Dermis microvascular lymphatic vessel endothelial cell (primary cell): ENCODE results near the gene CASZ1. TPM values are rescaled to one million over a fixed set of nuclear protein-coding genes. Genes with fewer than 3 reads are reported as not detected.

Source experiments
- DNase-seq, 2 donors: peaks; one replicate each; pipeline versions ENCODE4 v3.0.0 to v3.0.0-alpha.2; 2010; ENCODE audit warnings: low read depth in 2 of 2
- total RNA-seq: library from RNA; depleted of rRNA; stranded (reverse); fragments of >200 nt; gene quantifications from 2 replicates; pipeline ENCODE4 v1.2.1, GENCODE V29; 2014

CASZ1 gene
- total RNA-seq, 1 donor from 2014 or later, result 1.4 TPM

GRCh38 chr1:10653370-10654125, 142.9 kb downstream of the CASZ1 start:
- DNase-seq, result no peak

- DNase-seq, result no peak
Observed at GRCh38 chr1:10652626-10653025, 143.8 kb downstream of the CASZ1 start.

- no peak for DNase-seq
Observed at GRCh38 chr1:10651793-10652192, 144.7 kb downstream of the CASZ1 start.

DNA sequence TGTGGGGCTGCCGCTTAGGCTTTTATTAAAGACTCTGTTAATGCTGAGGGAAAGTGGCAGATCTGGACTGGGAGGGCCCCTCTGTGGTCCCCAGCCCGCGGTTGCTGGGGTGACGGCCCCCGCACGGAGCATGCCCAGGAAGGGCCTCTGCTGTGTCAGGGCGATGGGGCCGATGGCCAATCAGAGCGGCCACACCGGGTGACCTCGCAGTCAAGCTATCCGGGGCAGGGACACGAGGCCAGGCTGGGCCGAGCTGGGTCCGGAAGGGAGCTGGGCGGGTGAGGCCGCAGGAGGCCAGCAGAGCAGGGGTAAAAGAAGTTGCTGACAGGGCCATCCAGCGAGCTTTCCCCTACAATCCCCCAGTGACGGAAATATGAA, 145.1 kb downstream of the CASZ1 start:
- peak in 1 of 2 donors; percentile 17 for DNase-seq

DNA sequence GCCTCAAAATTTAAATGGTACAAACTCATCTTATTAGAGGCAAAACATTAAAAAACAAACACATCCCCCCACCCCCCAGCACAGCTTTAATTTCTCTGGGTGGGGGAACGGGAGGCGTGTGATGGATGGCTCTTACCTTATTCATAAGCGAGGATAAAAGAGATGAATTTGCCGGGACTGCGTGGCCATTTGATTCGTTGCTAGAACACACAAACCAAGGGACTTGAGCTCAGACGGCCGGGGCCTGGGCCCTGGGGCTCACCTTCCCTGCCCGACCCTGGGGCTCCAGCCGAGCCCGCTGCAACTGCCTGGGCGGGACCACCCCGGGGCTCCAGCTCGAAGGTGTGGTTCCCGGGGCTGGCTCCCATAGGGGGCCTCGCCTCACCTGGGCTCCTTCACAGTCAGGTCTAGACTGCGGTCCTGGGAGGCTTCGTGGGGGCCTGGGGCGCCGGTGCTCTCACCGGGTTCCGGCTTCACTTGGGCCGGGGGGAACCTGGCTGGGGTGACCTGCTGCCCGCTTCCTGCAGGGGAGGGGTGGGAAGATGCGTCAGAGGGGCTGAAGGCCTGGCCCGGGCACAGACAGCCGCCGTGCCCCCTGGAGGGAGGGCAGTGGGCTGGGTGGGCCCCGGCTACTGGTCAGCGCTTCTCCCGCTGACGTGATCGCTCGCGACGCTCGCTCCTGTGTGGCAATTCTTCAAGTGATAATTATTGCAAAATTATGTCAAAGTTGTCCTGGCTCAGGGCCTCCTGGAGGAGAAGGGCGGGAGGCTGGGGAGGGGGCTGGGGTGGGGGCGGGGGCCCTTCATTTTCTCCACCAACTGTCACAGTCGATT, 145.7 kb downstream of the CASZ1 start:
- no peak for DNase-seq

DNA sequence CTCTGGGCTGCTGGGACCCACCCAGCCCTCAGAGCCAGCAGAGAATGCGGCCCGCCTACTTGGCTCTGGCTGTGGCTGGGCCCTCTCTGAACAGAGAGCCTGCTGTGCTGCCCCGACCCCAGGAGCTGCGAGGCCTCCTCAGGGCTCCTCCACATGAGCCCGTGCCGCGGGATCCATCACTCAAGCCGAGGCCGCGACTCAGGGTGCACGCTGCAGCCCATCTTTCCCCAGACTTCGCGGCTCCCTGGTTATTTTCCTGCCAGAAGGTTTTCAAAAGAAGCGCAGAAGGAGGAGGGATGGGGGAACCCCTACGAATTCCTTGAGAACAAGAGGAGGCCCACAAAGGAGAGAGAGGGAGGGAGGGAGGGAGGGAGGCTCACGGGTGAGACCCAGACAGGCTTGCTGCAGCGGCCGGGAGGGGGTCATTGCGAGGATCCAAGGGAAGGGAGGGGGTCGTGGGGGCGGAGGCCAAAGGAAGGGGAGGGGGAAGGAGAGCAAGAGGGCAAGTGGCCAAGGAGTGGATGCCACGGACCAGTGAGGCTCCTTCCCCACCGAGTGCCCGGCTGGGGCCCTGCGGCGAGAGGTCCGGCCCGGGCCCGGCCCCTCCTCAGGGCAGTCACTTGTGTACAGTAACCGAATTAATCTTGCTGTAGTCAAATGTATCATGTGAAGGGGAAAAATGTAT, 146.8 kb downstream of the CASZ1 start:
- DNase-seq, result no peak

DNA sequence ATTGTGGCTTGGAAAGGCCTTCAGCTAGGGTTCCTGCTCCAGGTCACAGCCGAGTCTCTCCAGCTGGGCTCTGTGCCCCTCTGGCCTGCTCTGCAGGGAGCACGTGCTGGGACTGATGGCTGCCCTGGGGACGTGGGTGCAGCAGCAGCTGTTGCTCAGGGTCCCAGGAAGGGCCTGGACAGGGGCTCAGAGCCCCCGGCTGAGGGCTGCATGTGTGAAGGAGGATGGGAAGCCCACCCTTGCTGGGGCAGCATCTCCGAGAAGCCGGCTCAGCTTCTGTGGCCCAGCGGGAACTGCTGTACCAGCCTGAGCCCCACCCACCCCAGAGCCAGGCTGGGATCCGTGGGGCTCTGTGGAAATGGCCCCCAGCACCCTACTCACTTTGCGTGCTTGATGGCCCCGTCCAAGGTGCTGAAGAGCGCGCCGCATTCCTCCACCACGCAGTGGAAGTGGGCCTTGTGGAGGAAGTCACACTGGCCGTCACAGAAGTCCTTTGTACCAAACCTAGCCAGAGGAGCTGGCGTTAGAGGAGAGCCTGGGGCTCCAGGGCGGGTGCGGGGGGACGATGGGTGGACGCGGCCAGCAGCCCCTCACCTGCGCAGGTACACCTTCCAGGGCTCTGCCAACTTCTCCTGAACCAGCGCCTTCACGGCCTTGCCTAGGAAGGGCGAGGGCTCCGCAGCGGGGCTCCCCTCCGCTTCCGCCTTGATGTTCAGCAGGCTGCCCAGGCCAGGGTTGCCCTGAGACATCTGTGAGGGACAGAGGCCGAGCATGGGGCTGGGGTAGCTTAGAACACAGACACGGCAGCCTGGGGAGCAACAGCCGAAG, 147.5 kb downstream of the CASZ1 start:
- no peak for DNase-seq

DNA sequence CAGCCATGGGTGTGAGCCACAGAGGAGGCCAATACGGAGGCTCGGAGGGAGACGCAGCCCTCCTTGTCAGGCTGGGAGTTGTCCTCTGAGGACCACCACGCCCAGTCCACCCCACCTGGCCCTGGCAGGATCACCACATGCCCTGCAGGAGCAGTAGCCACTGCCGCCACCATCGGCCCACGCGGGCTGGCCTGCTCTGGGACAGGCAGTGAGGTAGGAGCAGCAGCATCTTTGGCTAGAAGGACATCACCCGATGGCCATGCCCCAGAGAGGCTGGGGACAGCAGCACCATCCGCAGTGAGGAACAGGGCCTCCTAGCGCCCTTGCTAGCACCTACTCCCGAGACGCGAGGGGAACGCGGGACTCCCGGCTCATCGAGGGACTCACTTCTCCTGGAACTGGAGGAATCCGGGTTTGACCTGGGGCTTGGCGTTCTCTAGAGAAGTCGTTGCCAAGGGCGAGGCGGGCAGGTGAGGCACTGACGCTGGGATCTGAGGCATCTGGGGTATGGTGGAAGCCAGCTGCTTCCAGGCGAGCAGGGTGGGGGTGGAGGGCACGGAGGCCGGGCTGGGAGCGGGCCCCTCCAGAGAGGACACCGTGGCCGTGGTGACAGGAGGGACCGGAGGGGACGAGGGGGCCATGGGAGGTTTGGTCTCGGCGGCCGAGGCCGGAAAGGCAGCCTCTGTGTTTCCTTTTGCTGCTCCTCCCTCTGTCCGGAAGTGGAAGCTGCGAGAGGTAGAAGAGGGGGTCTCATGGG, 148.9 kb downstream of the CASZ1 start:
- no peak for DNase-seq

DNA sequence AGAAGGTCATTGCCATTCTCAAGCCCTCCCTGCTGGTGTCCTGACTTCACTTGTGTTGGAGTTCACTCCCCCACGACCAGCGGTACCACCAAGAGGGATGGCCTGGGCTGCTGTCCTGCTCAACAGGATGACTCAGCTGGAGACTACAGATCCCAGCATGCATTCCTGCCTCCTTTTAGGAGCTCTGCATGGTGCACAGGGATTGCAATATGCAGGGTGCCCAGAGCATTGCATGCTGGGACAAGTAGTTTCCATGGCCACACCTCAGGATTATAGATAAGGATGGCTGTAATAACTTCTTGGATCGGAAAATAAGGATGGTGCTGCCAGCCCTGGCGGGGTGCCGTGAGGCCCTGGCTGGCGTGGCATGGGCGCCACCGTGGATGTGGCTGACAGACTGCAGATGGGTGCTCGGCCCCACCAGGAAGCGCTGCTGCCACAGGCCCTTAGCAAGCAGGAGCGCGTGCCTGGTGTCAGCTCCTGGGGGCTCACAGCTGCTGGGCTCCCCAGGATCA, 150.0 kb downstream of the CASZ1 start:
- DNase-seq, result peak in 1 of 2 donors; percentile 17

DNA sequence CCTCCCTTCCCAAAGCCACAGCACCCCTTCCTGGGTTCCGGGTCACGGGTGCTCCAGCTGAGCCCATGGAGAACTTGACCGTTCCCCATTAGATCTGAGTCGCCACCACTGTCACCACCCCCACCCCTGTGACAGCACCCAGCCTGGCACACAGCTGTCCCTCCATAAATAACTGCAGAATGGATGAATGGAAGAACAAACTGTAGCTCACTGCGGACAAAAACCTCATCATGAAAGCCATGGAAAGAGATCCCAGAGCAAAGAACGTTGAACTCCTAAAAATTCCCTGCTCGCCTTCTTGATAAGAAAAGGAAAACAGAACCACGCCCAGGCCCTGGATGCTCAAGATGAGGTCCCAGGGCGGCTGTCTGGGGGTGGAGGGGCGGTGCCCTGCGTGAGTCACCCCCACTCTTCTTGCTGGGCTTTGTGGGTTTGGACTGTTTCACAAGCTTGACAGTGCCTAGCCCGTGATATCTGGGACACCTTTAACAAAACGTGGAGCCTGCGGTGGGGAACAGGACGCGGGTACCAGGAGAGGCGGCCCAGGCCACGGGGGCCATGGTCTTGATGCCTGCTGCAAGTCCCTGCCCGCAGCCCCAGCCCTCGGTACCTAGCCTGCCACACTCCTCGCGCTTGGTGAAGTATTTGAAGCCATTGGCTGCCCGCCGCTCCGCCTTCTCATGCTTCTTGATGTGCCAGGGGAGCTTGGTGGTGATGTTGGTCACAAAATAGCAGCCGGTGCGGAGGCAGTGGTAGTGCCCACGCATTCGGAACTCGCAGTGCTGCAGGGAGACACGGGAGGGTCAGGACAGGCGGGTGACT, 151.9 kb downstream of the CASZ1 start:
- DNase-seq, result no peak

- DNase-seq, result no peak
Observed at GRCh38 chr1:10643607-10644306, 152.7 kb downstream of the CASZ1 start.

GRCh38 chr1:10642403-10643080, 153.9 kb downstream of the CASZ1 start:
- no peak for DNase-seq

- no peak for DNase-seq
Observed at GRCh38 chr1:10641976-10642375, 154.5 kb downstream of the CASZ1 start.

DNA sequence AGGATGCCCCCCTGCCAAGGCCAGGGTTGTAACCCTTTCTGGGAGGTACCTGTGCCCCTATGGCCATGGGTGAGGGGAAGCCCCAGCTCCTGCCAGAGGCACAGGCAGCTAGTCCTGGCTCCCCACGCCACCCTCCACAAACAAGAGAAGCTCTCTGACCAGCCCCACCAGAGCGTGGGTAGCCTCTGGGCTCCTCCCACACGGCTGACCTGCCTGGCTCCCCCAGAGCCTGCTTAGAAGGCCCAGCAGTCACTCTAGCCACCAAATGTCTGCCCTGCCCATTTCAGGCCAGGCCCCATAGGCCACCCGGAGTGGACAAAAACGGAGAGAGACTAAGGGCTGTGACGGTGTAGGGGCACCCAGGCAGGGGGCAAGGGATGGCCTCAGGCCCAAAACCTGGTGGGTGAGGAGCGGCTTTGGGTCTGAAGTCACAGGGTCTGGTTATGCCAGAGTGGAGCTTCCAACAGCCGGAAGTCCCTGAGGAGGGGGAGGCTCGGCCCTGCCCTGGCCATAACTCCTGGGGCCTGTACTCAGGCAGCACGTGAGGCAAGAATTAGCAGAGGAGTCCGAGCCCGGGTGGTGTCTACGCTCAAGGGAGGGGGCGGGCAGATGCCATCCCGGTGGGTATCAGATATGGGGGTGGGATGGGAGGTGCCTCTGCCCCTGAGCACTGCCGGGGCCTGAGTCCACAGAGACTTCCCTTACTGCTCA, 155.4 kb downstream of the CASZ1 start:
- DNase-seq, result no peak

GRCh38 chr1:10639775-10640578, 156.5 kb downstream of the CASZ1 start:
- DNase-seq, result no peak

DNA sequence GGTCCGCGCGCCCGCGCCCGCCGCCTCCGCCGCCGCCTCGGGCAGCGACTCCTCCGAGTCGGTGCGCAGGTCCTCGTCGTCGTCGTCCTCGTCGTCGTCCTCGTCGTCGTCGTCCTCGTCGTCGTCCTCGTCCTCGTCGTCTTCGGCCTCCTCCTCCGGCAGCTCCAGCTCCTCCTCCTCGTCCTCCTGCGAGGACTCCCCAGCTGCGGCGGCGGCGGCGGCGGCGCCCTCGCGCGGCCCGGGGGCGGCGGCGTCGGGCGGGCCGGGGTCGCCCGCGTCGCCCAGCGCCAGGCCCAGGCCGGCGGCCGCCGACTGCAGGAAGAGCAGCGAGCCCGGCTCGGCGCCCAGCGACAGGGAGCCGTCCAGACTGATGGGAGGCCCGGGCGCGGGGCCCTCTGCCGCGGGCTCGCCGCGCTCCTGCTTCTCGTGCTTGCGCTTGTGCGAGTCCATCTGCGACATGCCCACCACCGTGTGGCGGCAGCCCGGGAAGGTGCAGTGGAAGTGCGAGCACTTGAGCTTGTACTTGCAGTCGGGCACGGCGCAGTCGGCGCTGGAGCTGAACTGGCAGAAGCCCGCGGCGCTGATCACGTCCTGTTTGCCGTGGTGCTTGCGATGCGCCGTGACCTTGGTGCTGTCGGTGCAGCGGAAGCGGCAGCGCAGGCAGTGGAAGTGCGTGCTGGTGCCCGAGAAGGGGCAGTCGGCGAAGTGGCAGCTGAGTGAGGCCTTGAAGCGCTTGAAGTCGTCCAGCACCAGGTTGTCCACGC, 157.3 kb downstream of the CASZ1 start:
- no peak for DNase-seq
